Activated gamma-delta T cell treated with Interleukin-2 at 50 U/mL for 16 hours (primary cell): ENCODE results near the gene ACSBG1.

Experiments used
- DNase-seq: peaks from one replicate; pipeline ENCODE4 v3.0.0-alpha.2; 2020

Gene ACSBG1

DNA sequence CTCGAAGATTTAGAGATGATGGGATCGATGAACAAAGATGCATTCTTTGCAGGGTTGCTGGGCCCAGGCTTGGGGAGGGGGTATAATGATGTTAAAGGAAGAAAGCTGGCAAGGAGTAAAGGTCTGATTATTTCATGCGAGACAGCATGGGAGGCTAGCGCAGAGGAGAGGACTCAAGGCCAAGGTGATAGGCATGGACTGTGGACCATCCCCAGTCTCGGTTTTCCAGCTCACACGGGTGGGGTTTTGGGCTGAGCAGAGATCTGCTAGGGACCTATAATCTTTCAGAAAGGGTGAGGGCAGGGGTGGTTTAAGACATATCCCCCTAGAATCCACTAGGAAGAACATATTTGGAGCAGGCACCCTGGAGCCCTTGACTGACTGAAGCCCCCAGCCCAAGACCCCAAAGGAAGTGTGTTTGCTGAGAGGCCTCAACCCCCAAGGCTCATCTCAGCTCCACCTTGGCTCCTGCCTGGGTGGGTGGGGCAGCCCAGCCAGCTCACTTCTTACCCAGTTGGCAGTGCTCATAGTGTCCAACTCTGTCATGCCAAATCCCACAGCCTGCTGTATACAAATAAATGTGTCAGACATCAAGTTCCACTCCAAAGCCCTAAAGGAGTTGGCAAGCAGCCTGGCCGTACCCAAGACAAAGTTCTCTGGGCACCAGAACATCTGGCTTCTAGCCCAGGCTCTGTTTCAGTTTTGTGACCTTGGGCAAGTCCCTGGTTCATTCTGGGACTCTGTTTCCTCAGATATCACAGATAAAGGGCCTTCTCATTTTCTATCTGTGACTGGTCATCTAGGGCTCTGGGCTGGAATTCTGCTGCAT, 17.9 kb downstream of the ACSBG1 start:
- DNase-seq = no peak

DNA sequence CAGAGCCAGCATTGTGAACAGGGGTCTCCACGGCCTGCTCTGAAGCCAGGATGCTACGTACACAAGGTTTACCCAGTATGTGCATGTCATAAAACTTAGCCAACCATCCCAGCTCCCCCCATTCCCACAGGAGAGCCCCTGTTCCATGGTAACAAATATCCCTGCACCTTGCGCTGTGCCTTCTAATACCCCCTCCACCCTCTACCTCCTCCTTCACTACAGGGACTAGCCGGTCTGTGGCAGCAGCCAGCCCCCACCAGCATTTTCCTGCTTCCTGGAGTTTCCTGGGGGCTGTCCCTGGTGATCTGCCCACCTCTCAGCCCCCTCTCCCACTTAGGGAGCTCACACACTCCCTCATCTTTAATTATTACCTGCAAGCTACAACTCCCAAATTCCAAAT, 20.4 kb downstream of the ACSBG1 start:
- DNase-seq = no peak

- DNase-seq = no peak
These were observed 21.0 kb downstream of the ACSBG1 start for GRCh38 chr15:78213425-78213750.

- DNase-seq = no peak
These were observed 21.6 kb downstream of the ACSBG1 start for GRCh38 chr15:78212546-78213424.

GRCh38 chr15:78212008-78212407, 22.4 kb downstream of the ACSBG1 start:
- no peak for DNase-seq

GRCh38 chr15:78211189-78211921, 23.0 kb downstream of the ACSBG1 start:
- no peak for DNase-seq

- DNase-seq = no peak
These were observed 24.0 kb downstream of the ACSBG1 start for GRCh38 chr15:78210349-78210717.

DNA sequence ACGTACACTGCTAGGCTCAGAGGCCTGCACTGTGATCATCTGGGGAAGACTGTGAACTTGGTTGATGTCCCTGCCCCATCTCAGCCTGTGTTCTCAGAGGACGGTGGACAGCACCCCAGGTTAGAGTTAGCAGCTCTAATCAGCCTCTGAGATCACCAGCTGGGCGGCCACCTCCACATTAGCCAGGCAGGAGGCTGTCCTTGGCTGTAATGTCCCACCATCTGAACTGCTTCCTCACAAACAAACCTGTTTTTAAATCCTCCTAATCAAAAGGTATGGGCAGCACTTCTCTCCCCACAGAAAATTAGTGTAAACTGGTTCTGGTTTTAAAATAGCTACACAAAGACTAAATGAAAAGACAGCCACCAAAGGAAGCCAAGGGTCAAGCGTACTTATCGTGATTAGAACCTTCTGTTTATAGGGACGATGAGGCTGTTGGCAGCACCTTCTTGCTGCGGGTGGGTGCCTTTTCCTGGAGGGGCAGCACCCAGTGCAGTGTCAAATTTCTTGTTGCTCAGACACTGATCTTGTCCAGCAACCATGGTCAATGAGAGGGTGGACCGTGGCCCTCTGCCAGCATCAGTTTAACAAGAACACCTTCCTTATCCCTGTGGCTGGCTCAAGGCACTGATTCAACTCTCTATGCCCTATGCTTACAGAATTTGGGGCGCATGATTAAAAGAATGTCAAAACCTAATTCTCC, 24.6 kb downstream of the ACSBG1 start:
- DNase-seq = no peak

DNA sequence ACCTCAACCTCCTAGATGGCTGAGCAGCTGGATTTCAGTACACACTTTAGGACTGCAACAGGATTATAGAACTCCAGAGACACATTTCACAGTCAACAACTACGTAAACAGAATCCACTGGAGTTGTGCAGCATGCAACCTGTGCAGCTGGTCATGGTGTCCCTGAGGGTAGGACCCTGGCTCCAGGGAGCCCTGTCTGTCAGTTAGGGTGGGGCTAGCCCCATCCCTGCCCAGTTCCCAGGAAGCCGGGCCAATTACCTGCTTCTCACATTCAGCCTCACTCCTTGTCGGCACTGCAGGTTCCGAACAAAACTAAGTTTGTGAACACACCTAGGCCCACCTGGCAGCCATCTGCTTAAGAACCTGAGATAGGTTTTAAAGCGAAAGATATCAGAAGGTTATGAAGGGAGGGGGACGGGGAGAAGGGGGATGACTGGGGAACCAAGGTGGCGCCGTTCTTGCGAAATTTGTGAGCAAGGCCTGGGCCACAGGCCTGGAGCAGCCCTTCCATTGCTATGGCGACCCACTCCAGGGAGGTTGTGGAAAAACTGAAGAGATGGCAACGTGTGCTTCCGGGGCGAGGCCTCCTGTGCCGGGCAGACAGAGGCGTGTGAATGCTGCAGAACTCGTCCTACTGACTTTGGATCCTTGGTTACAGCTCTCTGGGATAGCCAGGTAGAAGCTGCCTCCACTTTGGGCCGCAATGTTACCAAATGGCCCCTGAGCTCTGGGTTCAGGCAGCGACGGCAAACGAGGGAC, 25.3 kb downstream of the ACSBG1 start:
- no peak for DNase-seq

GRCh38 chr15:78208341-78208844, 26.0 kb downstream of the ACSBG1 start:
- no peak for DNase-seq

DNA sequence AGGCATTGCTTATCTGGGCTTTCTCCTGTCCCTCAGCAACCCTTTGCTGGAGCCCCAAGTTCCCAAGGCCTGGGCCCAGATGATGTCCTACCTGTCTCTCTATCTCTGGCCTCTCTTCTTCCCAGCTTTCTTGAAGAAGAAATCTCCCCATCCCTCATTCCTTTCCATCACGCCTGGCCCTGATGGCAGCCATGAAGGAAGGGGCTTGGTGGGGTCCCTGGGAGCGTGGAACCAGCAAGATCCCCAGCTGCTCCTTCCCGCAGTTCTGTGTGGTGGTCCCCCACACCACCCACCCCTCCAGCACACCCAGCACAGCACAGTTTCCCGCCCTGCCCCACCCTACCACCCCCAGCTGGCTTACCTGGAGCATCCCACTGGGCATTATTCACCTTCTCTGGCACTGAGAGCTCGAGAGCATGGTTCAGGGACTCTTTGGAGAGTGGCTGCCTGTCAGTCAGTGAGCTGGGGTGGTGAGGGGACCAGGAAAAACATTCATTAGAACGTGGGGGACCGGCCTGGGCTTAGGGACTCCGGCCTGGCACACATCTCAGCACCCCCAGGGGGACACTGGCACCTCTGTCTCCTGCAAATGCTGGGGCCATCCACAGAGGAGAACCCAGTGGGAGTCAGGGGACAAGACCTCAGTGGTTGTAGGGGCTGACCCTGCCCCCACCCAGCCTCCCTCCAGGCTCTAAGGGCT, 26.6 kb downstream of the ACSBG1 start:
- no peak for DNase-seq

- DNase-seq = no peak
These were observed 27.3 kb downstream of the ACSBG1 start for GRCh38 chr15:78207110-78207458.

DNA sequence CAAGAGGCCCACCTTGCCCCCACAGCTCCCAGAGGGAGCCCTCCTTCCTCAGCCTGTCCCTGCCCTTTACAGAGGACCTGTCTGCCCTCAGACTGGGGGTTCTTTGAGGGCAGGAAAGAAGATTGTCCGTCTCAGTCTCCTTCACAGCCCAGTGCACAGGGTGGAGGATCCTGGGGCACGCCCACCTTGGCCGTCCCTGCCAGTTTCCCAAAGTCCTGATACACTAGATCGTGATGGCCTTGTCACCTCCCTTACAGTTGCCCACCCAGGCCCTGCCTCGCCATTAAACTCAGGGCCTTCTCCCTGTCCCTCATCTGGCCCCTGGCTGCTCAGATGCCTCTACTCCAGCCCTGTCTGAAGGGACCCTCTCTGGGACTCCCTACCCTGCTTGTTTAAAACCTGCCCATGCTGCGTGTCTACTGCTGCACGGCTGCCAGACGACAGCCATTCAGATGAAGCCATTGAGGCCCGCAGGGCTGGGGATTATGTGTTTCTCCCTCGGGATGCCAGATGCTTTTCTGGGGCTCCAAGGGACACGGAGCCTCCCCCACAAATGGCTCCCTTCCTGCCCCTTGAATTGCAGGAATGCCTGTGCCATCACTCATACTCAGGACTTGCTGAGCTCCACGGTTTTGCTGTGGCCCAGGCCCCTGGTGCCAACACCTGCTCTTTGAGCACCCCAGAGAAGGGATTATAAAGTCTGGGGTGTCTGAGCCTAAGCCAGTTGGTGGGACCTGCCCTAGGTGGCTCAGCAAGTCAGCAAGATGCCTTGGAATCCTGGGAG, 27.8 kb downstream of the ACSBG1 start:
- no peak for DNase-seq

GRCh38 chr15:78205856-78206255, 28.5 kb downstream of the ACSBG1 start:
- DNase-seq = no peak

- DNase-seq = no peak
These were observed 29.0 kb downstream of the ACSBG1 start for GRCh38 chr15:78205337-78205736.

DNA sequence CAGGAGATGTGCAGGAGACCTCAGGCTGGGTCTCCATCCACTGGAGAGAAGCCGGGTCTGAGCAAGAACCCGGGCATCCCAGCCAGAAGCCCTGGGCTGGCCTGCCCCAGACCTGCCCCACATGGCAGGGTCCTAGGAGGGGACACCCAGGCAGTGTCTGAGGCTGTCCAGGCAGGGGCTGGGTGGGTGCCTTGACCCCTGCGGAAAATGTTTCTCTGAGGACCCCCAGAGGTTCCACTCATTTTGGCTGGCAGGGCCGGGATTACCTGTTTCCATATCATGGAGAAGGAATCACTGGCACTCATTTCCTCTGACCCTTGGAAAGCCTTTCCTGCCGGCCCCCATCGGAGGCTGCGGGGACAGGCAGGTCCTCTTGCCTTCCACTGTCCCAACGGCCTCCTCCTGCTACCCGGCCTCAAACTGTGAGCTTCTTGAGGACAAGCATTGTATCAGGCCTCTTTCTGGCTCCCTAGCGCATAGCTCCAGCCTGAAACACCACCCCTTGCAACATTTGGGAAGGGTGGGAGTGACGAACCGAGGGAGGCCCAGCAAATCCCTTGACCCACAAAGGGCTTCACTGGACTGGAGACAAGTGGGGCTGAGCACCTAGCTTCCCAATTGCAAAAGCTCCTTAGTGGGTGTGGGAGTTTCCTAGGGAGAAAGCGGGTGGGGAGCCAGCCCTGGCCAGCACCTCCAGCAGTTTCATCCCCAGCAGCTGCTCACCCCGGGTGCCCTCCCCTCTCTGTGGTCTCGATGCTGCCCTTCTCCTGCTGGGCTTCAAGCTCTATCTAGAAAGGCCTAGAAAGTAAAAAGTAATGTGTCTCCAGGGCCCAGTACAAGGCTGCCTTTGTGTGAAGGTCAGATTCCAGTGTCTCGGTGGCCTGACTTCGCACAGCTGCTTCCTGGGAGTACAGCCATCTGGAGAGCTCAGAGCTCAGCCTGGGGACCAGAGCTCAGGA, 29.7 kb downstream of the ACSBG1 start:
- DNase-seq = no peak

DNA sequence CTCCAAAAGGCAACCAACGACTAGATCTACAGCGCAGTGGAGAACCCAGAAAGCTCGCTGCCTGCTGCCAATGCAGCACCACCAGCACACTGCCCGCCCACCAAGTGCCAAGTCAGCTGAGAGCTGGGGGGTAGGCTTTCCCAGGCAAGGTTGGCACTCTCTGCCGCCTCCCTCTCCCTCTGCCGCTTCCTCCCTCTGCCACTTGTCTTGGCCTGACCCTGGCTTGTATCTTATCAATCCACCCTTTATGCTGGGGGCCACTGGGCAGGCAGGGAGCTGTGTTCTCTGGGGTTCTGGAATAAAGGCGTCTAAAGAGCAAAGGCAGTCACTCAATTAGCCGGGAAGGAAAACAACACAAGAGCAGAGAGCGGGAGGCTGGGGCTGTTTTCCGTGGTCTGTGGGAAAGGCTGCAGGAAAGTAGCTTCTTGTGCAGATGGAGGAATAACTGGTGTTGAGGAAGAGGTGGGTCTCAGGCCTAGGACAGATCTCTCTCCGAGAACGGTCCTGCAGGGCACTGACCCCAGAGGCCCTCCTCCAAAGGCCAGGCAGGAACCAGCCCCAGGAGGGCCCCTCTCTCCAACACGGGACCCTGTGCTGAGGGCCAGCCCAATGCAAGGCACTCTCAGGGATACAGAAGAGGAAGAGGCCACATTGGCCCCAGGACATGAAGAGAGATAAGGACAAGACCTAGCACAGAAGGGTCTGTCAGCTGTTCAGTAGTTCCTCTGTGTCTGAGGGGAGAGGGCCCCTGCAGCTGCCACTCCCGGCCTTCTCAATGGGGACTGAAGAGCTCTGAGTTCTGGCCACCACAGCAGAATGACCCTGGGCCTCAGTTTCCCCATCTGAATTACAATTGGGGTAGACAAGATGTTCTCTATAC, 30.8 kb downstream of the ACSBG1 start:
- DNase-seq = no peak
